Peyer's patch (tissue), 4 donors: ENCODE results near the gene ATG2B.

Source experiments
- POLR2A ChIP-seq, 2 donors: fragments of 450-650 bp; IDR thresholded peaks; one replicate each; pipeline ENCODE4 v1.5.1; 2017; ENCODE audit warnings: antibody characterized with exemption in 2 of 2, mild to moderate bottlenecking in 2 of 2, moderate library complexity in 2 of 2
- TF ChIP-seq, protein P1 (sequence below), 6 experiments: fragments of 450-650 bp in 4 of 6; fragments of 200-600 bp in 2 of 6; sonication (generic) in 1 of 6; IDR thresholded peaks; one replicate each; pipeline ENCODE4 v1.5.1; 2017 to 2019; ENCODE audit warnings: antibody characterized with exemption in 6 of 6, mild to moderate bottlenecking in 3 of 6, moderate library complexity in 1 of 6

DNA sequence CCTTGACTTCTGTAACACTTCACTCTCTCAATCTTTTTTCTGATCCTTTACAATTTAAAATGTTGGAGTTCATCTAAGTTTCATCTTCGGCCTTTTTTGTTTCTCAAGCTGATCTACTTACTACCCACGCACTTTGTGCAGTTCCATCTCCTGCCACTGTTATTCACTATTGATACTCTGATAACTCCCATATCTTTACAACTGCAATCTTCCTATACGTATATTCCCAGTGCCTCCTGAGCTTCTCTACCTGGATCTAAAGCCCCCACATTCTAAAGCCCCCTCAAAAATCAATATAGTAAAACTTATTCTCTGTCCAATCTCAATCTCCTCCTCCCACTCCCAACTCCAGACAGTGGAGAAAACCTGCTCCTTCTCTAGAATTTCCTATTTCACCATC, 5.9 kb downstream of the ATG2B start:
- TF ChIP-seq POLR2A (IDR thresholded peaks at IDR 0.05), result no peak
- TF ChIP-seq, protein P1, sequence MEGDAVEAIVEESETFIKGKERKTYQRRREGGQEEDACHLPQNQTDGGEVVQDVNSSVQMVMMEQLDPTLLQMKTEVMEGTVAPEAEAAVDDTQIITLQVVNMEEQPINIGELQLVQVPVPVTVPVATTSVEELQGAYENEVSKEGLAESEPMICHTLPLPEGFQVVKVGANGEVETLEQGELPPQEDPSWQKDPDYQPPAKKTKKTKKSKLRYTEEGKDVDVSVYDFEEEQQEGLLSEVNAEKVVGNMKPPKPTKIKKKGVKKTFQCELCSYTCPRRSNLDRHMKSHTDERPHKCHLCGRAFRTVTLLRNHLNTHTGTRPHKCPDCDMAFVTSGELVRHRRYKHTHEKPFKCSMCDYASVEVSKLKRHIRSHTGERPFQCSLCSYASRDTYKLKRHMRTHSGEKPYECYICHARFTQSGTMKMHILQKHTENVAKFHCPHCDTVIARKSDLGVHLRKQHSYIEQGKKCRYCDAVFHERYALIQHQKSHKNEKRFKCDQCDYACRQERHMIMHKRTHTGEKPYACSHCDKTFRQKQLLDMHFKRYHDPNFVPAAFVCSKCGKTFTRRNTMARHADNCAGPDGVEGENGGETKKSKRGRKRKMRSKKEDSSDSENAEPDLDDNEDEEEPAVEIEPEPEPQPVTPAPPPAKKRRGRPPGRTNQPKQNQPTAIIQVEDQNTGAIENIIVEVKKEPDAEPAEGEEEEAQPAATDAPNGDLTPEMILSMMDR (IDR thresholded peaks at IDR 0.05), result no peak
